ENCODE data around the gene POM121C. TPM values are rescaled to one million over a fixed set of nuclear protein-coding genes. Genes with fewer than 3 reads are reported as not detected.
"Not testable (repeated sequence)": the region's sequence is repeated elsewhere in the genome, so short reads cannot be mapped to it uniquely, and the experiment has no call there.

Gene POM121C
- total RNA-seq, 1 donor from 2014 or later = 87.7 TPM

DNA sequence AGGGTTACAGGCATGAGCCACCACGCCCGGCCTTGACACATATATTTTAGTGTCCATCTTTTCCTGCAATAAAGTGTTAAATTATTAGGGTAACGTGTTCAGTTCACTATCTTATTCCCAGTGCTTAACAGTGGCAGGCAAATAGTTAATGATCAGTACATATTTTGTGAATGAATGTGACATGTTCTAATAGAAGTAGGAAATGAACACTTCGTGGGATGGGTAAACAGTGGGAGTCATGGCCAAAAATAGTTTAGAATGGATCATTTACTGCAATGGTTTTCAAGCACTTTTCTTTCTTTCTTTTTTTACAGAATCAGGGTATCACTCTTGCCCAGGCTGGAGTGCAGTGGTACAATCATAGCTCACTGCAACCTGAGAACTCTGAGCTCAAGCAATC, 15.9 kb downstream of the POM121C start:
- DNase-seq (ENCODE audit: low spot score); H3K27me3 Mint-ChIP-seq (ENCODE audit: low read depth); H3K9me3 Mint-ChIP-seq; intact Hi-C loops (cut with micrococcal nuclease); H3K4me3 Mint-ChIP-seq (ENCODE audit: low read depth); H3K4me1 Mint-ChIP-seq (ENCODE audit: low read depth); H3K27ac Mint-ChIP-seq: not testable (repeated sequence)
- peaks cover 61% of the 10 kb centered on the region for H3K36me3 Mint-ChIP-seq (ENCODE audit: low read depth)

DNA sequence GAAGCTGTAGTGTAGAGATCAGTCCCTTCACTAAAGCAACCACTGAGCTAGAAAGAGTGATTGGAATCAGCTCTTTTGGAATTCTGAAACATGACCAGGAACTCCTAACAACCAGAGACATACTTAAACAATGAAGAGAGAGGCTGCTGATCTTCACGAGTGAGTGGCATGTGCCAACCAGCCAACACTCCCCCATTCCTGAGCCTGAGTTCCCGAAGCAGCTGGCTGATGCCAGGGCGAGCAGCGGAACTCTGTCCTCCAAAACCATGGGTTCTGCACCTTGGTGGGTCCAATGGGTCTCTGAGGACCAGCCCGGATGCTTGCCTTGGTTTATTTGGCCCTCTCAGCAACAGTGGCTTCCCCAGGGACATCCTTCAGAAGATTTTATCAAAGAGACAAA, 25.6 kb downstream of the POM121C start:
- H3K4me3 Mint-ChIP-seq (ENCODE audit: low read depth); DNase-seq (ENCODE audit: low spot score); H3K27me3 Mint-ChIP-seq (ENCODE audit: low read depth); H3K4me1 Mint-ChIP-seq (ENCODE audit: low read depth); H3K9me3 Mint-ChIP-seq; intact Hi-C loops (cut with micrococcal nuclease): not testable (repeated sequence)
- Mint-ChIP-seq H3K36me3 (ENCODE audit: low read depth) (peaks cover 12% of the 10 kb centered on the region), H3K27ac (peak overlapping the region; percentile 33)

DNA sequence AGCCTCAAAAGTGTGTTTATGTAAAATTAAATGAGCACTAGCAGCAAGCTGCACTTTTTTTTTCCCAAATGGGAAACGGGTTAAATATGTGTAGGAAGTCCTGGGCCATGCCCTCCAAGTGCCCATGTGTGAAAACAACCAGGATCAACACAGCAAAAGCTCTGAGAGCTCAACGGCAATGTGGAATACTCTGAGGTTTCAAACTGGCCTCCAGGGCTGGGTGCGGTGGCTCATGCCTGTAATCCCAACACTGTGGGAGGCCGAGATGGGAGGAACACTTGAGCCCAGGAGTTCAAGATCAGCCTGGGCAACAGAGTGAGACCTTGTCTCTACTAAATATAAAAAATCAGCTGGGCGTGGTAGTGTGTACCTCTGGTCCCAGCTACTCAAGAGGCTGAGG, 28.1 kb downstream of the POM121C start:
- H3K4me1 Mint-ChIP-seq (ENCODE audit: low read depth); H3K9me3 Mint-ChIP-seq; DNase-seq (ENCODE audit: low spot score); H3K27me3 Mint-ChIP-seq (ENCODE audit: low read depth); intact Hi-C loops (cut with micrococcal nuclease); H3K27ac Mint-ChIP-seq; H3K4me3 Mint-ChIP-seq (ENCODE audit: low read depth): not testable (repeated sequence)
- H3K36me3 Mint-ChIP-seq (ENCODE audit: low read depth) = peaks cover 16% of the 10 kb centered on the region

GRCh38 chr7:75456403-75456802, 29.7 kb downstream of the POM121C start:
- H3K36me3 Mint-ChIP-seq (ENCODE audit: low read depth) = peaks cover 13% of the 10 kb centered on the region
- H3K4me1 Mint-ChIP-seq (ENCODE audit: low read depth); intact Hi-C loops (cut with micrococcal nuclease); H3K27ac Mint-ChIP-seq; H3K4me3 Mint-ChIP-seq (ENCODE audit: low read depth); DNase-seq (ENCODE audit: low spot score); H3K27me3 Mint-ChIP-seq (ENCODE audit: low read depth); H3K9me3 Mint-ChIP-seq: not testable (repeated sequence)

DNA sequence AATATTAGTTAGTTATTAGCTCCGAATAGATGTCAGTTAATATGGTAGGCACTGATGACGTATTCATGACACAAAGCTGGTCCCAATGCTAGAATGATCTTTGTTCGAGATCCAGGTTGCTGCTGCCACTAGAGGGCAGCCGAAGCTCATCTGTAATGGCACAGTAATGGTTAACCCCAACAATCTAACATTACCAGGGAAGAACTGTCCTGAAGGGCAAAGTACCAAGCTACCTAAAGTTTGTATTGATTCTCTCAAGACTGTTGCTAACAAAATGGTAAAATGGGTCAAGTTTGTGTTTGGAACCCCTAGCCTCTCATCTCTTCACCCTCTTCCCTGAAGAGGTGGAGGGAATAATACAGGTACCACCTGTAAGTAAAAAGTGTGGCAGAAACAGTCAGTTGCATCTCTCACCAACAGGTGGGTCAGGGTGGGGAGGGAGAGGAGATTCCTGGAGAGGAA, 33.6 kb downstream of the POM121C start:
- H3K27me3 Mint-ChIP-seq (ENCODE audit: low read depth); intact Hi-C loops (cut with micrococcal nuclease); H3K36me3 Mint-ChIP-seq (ENCODE audit: low read depth); H3K4me3 Mint-ChIP-seq (ENCODE audit: low read depth); H3K4me1 Mint-ChIP-seq (ENCODE audit: low read depth); DNase-seq (ENCODE audit: low spot score); H3K9me3 Mint-ChIP-seq; H3K27ac Mint-ChIP-seq: not testable (repeated sequence)

DNA sequence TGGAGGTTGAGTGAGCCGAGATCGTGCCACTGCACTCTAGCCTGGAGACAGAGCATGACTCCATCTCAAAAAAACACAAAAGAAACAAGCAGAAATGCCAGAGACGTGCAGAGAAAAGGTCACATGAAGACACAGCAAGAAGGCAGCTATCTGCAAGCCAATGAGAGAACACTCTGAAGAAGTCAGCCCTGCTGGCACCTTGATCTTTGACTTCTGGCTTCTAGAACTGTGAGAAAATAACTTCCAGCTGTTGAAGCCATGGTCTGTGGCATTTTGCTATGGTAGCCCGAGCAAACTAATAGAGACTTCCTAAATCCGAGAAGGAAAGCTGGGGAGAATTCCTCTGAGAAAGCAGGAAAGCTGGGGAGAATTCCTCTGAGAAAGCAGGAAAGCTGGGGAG, 36.2 kb downstream of the POM121C start:
- intact Hi-C loops (cut with micrococcal nuclease); H3K4me1 Mint-ChIP-seq (ENCODE audit: low read depth); H3K4me3 Mint-ChIP-seq (ENCODE audit: low read depth); DNase-seq (ENCODE audit: low spot score); H3K36me3 Mint-ChIP-seq (ENCODE audit: low read depth); H3K27me3 Mint-ChIP-seq (ENCODE audit: low read depth); H3K9me3 Mint-ChIP-seq; H3K27ac Mint-ChIP-seq: not testable (repeated sequence)

- H3K36me3 Mint-ChIP-seq (ENCODE audit: low read depth) = peaks cover 27% of the 10 kb centered on the region
- H3K4me1 Mint-ChIP-seq (ENCODE audit: low read depth); intact Hi-C loops (cut with micrococcal nuclease); H3K27me3 Mint-ChIP-seq (ENCODE audit: low read depth); H3K9me3 Mint-ChIP-seq: not testable (repeated sequence)
- H3K4me3 Mint-ChIP-seq (ENCODE audit: low read depth) = peak overlapping the region; percentile 89
- H3K27ac Mint-ChIP-seq = peak overlapping the region; percentile 89
- DNase-seq (ENCODE audit: low spot score) = peak; percentile 56
These were observed 43.5 kb downstream of the POM121C start for GRCh38 chr7:75442465-75443111.

DNA sequence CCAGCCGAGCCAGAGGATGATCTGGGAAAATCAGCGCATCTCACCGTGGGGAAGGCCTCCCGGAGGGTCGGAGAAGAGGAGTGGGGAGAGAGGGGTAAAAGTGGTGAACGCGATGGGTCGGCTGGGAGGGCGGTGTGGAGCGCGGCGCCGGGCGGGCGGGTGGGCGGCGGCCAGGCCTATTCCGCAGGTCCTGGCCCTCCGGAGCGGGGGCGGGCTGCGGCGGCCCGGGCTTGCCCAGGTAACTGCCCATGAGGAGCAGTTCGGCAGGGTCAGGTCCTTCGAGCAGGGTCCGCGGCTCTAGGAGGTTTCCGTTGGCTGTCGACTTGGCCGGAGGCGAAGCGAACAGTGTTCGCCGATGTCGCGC, 44.0 kb downstream of the POM121C start:
- peak overlapping the region; percentile 87 for H3K4me3 Mint-ChIP-seq (ENCODE audit: low read depth)
- peaks cover 31% of the 10 kb centered on the region for H3K36me3 Mint-ChIP-seq (ENCODE audit: low read depth)
- H3K27me3 Mint-ChIP-seq (ENCODE audit: low read depth); H3K4me1 Mint-ChIP-seq (ENCODE audit: low read depth); DNase-seq (ENCODE audit: low spot score); H3K9me3 Mint-ChIP-seq; intact Hi-C loops (cut with micrococcal nuclease): not testable (repeated sequence)
- peak overlapping the region; percentile 82 for H3K27ac Mint-ChIP-seq

- DNase-seq (ENCODE audit: low spot score); intact Hi-C loops (cut with micrococcal nuclease); H3K4me3 Mint-ChIP-seq (ENCODE audit: low read depth): not testable (repeated sequence)
These were observed 47.1 kb downstream of the POM121C start for GRCh38 chr7:75439000-75439399.

GRCh38 chr7:75423481-75423880, 62.6 kb downstream of the POM121C start:
- H3K27me3 Mint-ChIP-seq (ENCODE audit: low read depth); H3K4me3 Mint-ChIP-seq (ENCODE audit: low read depth); H3K9me3 Mint-ChIP-seq; H3K4me1 Mint-ChIP-seq (ENCODE audit: low read depth); H3K27ac Mint-ChIP-seq; DNase-seq (ENCODE audit: low spot score); intact Hi-C loops (cut with micrococcal nuclease): not testable (repeated sequence)
- H3K36me3 Mint-ChIP-seq (ENCODE audit: low read depth) = peaks cover 34% of the 10 kb centered on the region

More at GRCh38 chr7:75439000-75439399, 47.1 kb downstream of the POM121C start:
- H3K4me1 Mint-ChIP-seq (ENCODE audit: low read depth); H3K9me3 Mint-ChIP-seq; H3K27me3 Mint-ChIP-seq (ENCODE audit: low read depth); H3K27ac Mint-ChIP-seq: not testable (repeated sequence)
- H3K36me3 Mint-ChIP-seq (ENCODE audit: low read depth) = peaks cover 51% of the 10 kb centered on the region

- H3K9me3 Mint-ChIP-seq; H3K4me1 Mint-ChIP-seq (ENCODE audit: low read depth); H3K27me3 Mint-ChIP-seq (ENCODE audit: low read depth); DNase-seq (ENCODE audit: low spot score); H3K4me3 Mint-ChIP-seq (ENCODE audit: low read depth); intact Hi-C loops (cut with micrococcal nuclease); H3K27ac Mint-ChIP-seq: not testable (repeated sequence)
- H3K36me3 Mint-ChIP-seq (ENCODE audit: low read depth) = peaks cover 26% of the 10 kb centered on the region
These were observed 64.0 kb downstream of the POM121C start for GRCh38 chr7:75421798-75422710.

DNA sequence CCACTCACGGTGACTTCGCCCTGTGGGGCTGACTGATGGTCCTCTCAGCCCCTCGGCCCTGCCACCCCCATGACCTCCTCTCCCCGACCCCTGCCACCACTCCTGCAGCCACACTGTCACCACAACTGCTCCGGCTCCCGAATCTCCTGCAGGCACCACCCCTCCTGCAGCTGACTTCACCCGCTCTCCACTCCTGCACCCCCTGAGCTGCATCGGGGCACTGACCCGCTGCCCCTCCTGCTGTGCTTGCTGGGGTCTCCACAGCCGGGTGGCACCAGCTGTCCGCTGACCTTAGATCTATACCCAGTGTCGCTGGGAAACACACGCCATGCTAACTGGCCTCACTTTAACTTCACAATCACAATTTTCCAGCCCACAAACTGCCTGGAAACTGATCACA, 65.9 kb downstream of the POM121C start:
- DNase-seq (ENCODE audit: low spot score); H3K4me3 Mint-ChIP-seq (ENCODE audit: low read depth); H3K27ac Mint-ChIP-seq; H3K4me1 Mint-ChIP-seq (ENCODE audit: low read depth); H3K9me3 Mint-ChIP-seq; H3K27me3 Mint-ChIP-seq (ENCODE audit: low read depth); intact Hi-C loops (cut with micrococcal nuclease): not testable (repeated sequence)
- peaks cover 35% of the 10 kb centered on the region for H3K36me3 Mint-ChIP-seq (ENCODE audit: low read depth)

- intact Hi-C loops (cut with micrococcal nuclease); H3K27me3 Mint-ChIP-seq (ENCODE audit: low read depth); H3K4me3 Mint-ChIP-seq (ENCODE audit: low read depth); H3K9me3 Mint-ChIP-seq; H3K27ac Mint-ChIP-seq; DNase-seq (ENCODE audit: low spot score); H3K4me1 Mint-ChIP-seq (ENCODE audit: low read depth): not testable (repeated sequence)
- H3K36me3 Mint-ChIP-seq (ENCODE audit: low read depth) = peaks cover 38% of the 10 kb centered on the region
These were observed 66.4 kb downstream of the POM121C start for GRCh38 chr7:75419693-75420092.

Data from activated T-helper 2 cell treated with anti-CD3 and anti-CD28 coated beads, Interferon-gamma antibody, Interleukin-2, Interleukin-4, amounts not matched to agents 10 μg/mL and 5 μg/mL and 100 μg/mL, durations not matched to agents 14 hours and 24 hours and 36 hours (primary cell).